ENCODE results near the gene PLA2G3.

The PLA2G3 gene

GRCh38 chr22:31140746-31141145 is 438 bp upstream of the PLA2G3 start:
- no peak for DNase-seq (ENCODE audit: low read depth)
- no peak overlapping the region for H3K4me3 ChIP-seq (ENCODE audit: control insufficient read depth, low read depth, low read length)
- TF ChIP-seq CTCF (conservative IDR thresholded peaks at IDR 0.05; ENCODE audit: control insufficient read depth, insufficient read depth, low read depth, low read length), result no peak

- DNase-seq (ENCODE audit: low read depth), result no peak
- TF ChIP-seq CTCF (conservative IDR thresholded peaks at IDR 0.05; ENCODE audit: control insufficient read depth, insufficient read depth, low read depth, low read length), result no peak
- no peak overlapping the region for H3K4me3 ChIP-seq (ENCODE audit: control insufficient read depth, low read depth, low read length)
Measured at GRCh38 chr22:31139066-31139465, 1.2 kb downstream of the PLA2G3 start.

- no peak for DNase-seq (ENCODE audit: low read depth)
- TF ChIP-seq CTCF (conservative IDR thresholded peaks at IDR 0.05; ENCODE audit: control insufficient read depth, insufficient read depth, low read depth, low read length), result no peak
- H3K4me3 ChIP-seq (ENCODE audit: control insufficient read depth, low read depth, low read length), result no peak overlapping the region
Measured at GRCh38 chr22:31138126-31138525, 2.2 kb downstream of the PLA2G3 start.

GRCh38 chr22:31137721-31138120 is 2.6 kb downstream of the PLA2G3 start:
- no peak overlapping the region for H3K4me3 ChIP-seq (ENCODE audit: control insufficient read depth, low read depth, low read length)
- no peak for DNase-seq (ENCODE audit: low read depth)
- TF ChIP-seq CTCF (conservative IDR thresholded peaks at IDR 0.05; ENCODE audit: control insufficient read depth, insufficient read depth, low read depth, low read length), result no peak

GRCh38 chr22:31136711-31137110 is 3.6 kb downstream of the PLA2G3 start:
- no peak overlapping the region for H3K4me3 ChIP-seq (ENCODE audit: control insufficient read depth, low read depth, low read length)
- no peak for DNase-seq (ENCODE audit: low read depth)
- no peak for TF ChIP-seq CTCF (conservative IDR thresholded peaks at IDR 0.05; ENCODE audit: control insufficient read depth, insufficient read depth, low read depth, low read length)

- H3K4me3 ChIP-seq (ENCODE audit: control insufficient read depth, low read depth, low read length), result no peak overlapping the region
- no peak for DNase-seq (ENCODE audit: low read depth)
- TF ChIP-seq CTCF (conservative IDR thresholded peaks at IDR 0.05; ENCODE audit: control insufficient read depth, insufficient read depth, low read depth, low read length), result no peak
Measured at GRCh38 chr22:31136155-31136554, 4.2 kb downstream of the PLA2G3 start.

- no peak overlapping the region for H3K4me3 ChIP-seq (ENCODE audit: control insufficient read depth, low read depth, low read length)
- DNase-seq (ENCODE audit: low read depth), result no peak
- no peak for TF ChIP-seq CTCF (conservative IDR thresholded peaks at IDR 0.05; ENCODE audit: control insufficient read depth, insufficient read depth, low read depth, low read length)
Measured at GRCh38 chr22:31135706-31136105, 4.6 kb downstream of the PLA2G3 start.
